Motor neuron (in vitro differentiated cells): ENCODE measurements around the gene CILP2. TPM values are rescaled to one million over a fixed set of nuclear protein-coding genes. Genes with fewer than 3 reads are reported as not detected.

Experiments
- ATAC-seq, 8 experiments: fragments of 200-7000 bp; cut with Tn5 transposase; replicated peaks in 6 of 8; 2 replicates each; pipeline ENCODE4 v1.8.0; 2021; ENCODE audit warnings: mild to moderate bottlenecking in 8 of 8, moderate library complexity in 8 of 8
- H3K27ac ChIP-seq, 2 donors: fragments of 250-450 bp; sonication (Bioruptor Pico); 2 replicates each; pipeline ENCODE4 v1.9.0; 2021; ENCODE audit warnings: antibody characterized with exemption in 2 of 2, mild to moderate bottlenecking in 2 of 2, moderate library complexity in 1 of 2
- H3K4me1 ChIP-seq, 2 donors: fragments of 250-450 bp; sonication (Bioruptor Pico); replicated peaks in 1 of 2; 2 replicates each; pipeline ENCODE4 v1.6.1; 2021; ENCODE audit warnings: antibody characterized with exemption in 2 of 2, mild to moderate bottlenecking in 2 of 2, moderate library complexity in 1 of 2
- H3K4me3 ChIP-seq, 5 donors: fragments of 250-450 bp; sonication (Bioruptor Pico); 2 replicates each; pipeline ENCODE4 v1.9.0; 2021; ENCODE audit warnings: antibody characterized with exemption in 5 of 5, mild to moderate bottlenecking in 5 of 5, moderate library complexity in 4 of 5
- WGBS, 10 experiments: fragments of 450-650 bp; shearing (Covaris generic); methylation state at CpG; one replicate each; pipeline ENCODE4 v1.0.0; 2022; 5-methylcytosine and 5-hydroxymethylcytosine counted together
- in situ Hi-C, 9 experiments: fragments of 400-800 bp; cut with MboI; loops; one replicate each; pipeline ENCODE4 v1.15.0; 2021; ENCODE audit warnings: low sequenced_read_pairs in 9 of 9, low pct_unique_long_range_greater_than_20kb in 2 of 9; ENCODE audit not compliant: unreplicated experiment in 9 of 9
- total RNA-seq, 8 experiments: library from RNA; unstranded; fragments of 300-600 nt; gene quantifications; 2 replicates each; pipeline versions ENCODE4 v1.2.3 to v1.2.4, GENCODE V29; 2022

The CILP2 gene
- total RNA-seq, 8 experiments from 2014 or later = 0.37 to 1.5 (median 0.90) TPM

DNA sequence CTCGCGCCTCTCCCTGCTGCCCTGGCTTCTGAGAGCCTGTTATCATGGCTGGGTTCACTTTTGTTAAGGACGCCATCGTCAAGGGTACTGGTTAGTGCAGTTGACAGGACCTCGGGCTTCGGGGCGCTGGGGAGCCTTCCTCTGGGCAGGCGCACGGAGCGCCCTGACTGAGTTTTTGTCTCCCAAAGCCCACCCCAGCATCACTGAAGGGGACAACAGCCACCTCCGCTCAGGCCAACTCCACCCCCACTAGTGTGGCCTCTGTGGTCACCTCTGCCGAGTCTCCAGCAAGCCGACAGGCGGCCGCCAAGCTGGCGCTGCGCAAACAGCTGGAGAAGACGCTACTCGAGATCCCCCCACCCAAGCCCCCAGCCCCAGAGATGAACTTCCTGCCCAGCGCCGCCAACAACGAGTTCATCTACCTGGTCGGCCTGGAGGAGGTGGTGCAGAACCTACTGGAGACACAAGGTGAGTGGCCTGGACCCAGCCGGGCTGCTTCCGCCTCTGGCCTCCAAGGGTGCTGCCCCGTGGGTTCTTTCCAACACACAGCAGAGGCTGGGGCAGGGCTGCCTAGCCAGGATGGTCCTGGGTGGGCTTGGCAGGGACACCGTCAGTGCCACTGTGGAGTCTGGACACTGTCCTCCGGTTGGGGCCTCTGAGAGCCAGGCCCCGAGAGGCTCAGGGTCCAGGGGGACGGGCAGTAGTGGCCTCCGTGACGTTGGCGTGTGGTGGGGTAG lies 39.6 kb upstream of the CILP2 start:
- WGBS, 10 experiments = 91 to 100% (median 93%) methylated on average over 4 to 6 of the region's 33 CpGs; no CpG with 5 or more reads in 6 of the 10 experiments

DNA sequence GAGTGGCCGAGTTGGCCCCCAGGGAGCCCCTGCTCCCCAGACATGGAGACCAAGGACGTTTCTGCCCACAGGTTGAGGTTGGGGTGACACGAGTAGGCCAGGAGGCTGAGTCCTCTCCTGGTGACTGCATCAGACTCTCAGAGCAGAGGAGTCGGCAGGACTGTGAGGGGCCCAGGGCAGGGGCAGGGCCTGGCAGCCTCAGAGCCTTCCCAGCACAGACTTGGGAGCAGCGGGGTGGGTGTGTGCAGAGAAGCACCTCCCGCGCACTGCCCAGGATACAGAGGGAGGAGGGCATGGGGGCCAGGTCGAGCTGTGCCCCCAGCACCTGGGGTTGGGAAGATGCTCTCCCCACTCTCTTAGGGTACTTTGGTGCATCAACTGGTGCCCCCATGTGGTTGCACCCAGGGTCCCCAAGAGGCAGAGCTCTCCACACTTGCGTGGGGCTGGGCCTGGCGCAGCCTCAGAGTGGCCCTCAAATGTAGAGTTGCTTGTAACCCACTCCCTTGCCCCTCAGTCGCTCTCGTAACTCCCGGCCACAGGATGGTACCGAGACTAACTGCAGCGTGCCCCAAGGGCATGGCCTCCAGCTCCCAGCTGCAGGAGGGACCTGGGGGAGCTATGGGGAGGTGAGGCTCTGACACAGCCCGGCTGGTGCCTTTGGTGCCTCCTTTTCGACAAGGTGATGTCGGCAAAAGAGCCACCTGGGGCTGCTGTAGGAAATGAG lies 38.6 kb upstream of the CILP2 start:
- Histone ChIP-seq H3K27ac (no peak overlapping the region), H3K4me1 (no peaks in the 10 kb centered on the region), H3K4me3 (no peak overlapping the region)
- WGBS, 10 experiments = 50 to 100% (median 80%) methylated on average over 1 to 7 of the region's 18 CpGs; no CpG with 5 or more reads in 5 of the 10 experiments
- in situ Hi-C loops = loop anchor here in 7 of 9 experiments (10.0 to 25.0 kb wide), 7 partner anchors 112 to 362 kb away; partner anchors contain the start of genes MEF2B (in 1 of the 7) and TMEM161A (in 1 of the 7)
- ATAC-seq = peak in 4 of 8 experiments; percentile 16 to 35 (median 22)

More for the DNA sequence above, 39.6 kb upstream of the CILP2 start:
- ATAC-seq = no peak
- Histone ChIP-seq H3K4me1 (no peaks in the 10 kb centered on the region), H3K27ac (no peak overlapping the region), H3K4me3 (no peak overlapping the region)
- in situ Hi-C loops = loop anchor here in 7 of 9 experiments (10.0 to 25.0 kb wide), 7 partner anchors 111 to 361 kb away; partner anchors contain the start of genes MEF2B (in 1 of the 7) and TMEM161A (in 1 of the 7)

DNA sequence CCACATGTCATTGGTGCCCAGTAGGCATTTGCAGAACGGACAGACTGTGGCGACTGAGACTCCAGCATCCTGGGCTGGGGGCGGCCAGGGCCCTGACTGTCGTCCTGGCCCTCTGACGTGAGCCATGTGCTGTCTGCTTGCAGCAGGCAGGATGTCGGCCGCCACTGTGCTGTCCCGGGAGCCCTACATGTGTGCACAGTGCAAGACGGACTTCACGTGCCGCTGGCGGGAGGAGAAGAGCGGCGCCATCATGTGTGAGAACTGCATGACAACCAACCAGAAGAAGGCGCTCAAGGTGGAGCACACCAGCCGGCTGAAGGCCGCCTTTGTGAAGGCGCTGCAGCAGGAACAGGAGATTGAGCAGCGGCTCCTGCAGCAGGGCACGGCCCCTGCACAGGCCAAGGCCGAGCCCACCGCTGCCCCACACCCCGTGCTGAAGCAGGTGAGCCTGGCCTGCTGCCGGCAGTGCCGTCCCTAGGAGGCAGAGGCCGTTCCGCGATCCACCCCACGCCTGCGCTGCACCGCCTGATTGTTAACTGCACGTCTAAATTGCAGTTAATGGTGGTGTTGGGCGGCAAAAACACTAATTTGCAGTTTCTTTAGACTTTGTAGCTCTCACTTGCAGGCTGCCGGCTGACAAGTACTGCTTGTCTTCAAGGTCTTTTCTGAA lies 37.0 kb upstream of the CILP2 start:
- in situ Hi-C loops = no loop called here
- Histone ChIP-seq H3K4me3 (no peak overlapping the region), H3K4me1 (no peaks in the 10 kb centered on the region), H3K27ac (no peak overlapping the region)
- peak in 2 of 8 experiments; percentile 14 to 21 for ATAC-seq
- 76 to 100% (median 94%) methylated on average over 1 to 6 of the region's 34 CpGs; no CpG with 5 or more reads in 3 of the 10 experiments for WGBS, 10 experiments

DNA sequence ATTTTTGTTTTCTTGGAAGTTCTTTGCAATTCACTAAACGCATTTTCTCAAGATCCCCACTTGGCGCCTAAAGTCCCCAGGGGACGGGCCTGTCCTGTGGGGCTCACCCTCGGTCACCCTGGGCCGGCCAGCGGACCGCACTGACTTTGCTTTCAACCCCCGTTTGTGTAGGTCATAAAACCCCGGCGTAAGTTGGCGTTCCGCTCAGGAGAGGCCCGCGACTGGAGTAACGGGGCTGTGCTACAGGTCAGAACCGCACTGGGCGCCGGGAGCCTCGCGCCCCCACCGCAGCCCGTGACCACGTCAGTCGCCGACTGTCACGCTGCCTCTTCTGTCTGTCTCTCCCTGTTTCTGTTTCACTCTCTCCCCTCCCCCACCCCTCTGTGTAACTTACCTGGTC lies 36.3 kb upstream of the CILP2 start:
- no peak for ATAC-seq
- no peaks in the 10 kb centered on the region for H3K4me1 ChIP-seq
- in situ Hi-C loops = no loop called here
- 93 to 100% (median 96%) methylated on average over 2 to 18 of the region's 26 CpGs; no CpG with 5 or more reads in 4 of the 10 experiments for WGBS, 10 experiments
- no peak overlapping the region for H3K27ac ChIP-seq
- H3K4me3 ChIP-seq = no peak overlapping the region

DNA sequence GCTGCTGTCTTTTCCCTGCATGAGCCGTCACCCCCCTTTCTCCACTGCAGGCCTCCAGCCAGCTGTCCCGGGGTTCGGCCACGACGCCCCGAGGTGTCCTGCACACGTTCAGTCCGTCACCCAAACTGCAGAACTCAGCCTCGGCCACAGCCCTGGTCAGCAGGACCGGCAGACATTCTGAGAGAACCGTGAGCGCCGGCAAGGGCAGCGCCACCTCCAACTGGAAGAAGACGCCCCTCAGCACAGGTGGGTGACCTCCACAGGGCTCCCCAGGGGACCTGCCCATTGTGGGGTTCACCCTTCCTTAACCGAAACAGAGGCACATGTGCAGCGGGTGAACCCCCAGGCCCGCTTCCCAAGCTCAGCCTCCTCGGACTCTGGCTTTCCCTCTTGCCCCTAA lies 35.8 kb upstream of the CILP2 start:
- Histone ChIP-seq H3K27ac (no peak overlapping the region), H3K4me1 (no peaks in the 10 kb centered on the region), H3K4me3 (no peak overlapping the region)
- ATAC-seq = no peak
- in situ Hi-C loops = no loop called here
- WGBS, 10 experiments = 80 to 100% (median 95%) methylated on average over 1 to 8 of the region's 19 CpGs; no CpG with 5 or more reads in 4 of the 10 experiments

DNA sequence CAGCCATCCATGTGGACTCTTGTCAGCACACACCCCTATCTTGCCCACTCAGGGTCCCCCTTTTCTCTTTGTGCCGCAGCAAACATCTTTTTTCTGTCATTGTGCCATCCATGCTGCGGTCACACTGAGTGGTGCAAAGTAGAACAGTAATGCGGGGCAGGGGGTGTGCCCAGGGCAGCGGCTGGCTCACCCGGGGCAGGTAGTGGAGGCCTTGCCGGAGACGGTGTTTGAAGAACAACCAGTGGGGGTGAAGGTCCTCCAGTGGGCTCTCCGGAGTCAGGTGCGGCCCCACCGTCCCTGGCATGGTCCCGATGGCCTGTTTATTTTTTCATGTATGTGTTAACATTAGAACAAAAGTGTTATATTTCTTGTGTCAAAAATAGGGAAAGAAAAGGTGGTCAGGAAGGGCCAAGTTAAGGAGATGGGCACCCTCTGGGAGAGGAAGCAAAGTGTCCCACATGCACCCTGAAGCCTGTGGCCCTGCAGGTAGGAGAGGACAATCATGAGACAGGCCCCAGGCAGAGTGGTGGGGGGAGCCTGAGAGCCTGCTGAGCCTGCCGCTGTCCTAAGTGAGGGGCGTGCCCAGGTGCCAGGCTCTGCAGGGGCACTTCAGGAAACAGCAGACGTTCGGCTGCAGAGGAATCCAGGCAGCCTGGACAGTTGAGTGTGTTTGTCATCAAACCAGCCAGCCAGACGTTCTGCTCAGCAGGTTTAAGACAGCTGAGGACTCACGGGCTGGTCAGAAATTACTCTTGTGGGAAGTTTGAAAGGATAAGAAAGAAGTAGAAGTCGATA lies 35.1 kb upstream of the CILP2 start:
- WGBS, 10 experiments = 57 to 100% (median 94%) methylated on average over 1 to 8 of the region's 18 CpGs
- H3K27ac ChIP-seq = no peak overlapping the region
- ATAC-seq = no peak

DNA sequence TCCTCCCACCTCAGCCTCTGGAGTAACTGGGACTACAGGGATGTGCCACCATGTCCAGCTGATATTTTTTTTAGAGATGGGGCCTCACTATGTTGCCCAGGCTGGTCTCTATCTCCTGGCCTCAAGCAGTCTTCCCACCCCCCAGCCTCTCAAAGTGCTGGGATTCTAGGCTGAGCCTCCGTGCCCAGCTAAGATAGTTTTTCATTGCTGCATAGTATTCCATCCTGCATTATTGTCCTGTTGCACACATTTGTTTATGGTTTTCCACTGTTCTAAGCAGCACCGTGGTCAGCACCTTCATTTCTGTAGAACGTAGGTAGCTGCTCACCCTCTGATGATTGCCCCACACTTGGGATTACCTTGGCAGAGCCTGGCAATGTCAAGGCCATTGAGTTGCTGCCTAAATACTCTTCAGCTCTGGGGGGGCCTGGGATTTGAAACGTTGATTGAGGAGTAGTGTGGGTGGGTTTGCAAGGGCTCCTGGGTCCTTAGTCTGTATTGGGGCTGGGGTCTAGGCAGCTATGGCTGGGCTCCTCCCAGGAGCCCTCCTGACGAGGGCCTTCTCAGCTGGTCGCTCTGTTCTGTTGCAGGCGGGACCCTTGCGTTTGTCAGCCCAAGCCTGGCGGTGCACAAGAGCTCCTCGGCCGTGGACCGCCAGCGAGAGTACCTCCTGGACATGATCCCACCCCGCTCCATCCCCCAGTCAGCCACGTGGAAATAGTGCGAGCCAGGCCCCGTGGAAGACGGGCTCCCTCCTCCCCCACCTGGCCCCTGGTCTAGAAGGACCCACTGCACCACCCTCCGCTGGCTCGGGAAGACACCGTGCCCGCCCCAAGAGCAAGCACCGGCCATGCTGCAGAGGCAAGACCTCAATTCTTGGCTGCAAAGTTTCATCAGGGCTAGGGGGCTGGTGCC lies 33.1 kb upstream of the CILP2 start:
- no peak overlapping the region for H3K27ac ChIP-seq
- no peak overlapping the region for H3K4me3 ChIP-seq
- no peak for ATAC-seq
- WGBS, 10 experiments = 60 to 100% (median 90%) methylated on average over 1 to 11 of the region's 23 CpGs; no CpG with 5 or more reads in 3 of the 10 experiments
- in situ Hi-C loops = no loop called here
- H3K4me1 ChIP-seq = peaks cover 0 to 12% of the 10 kb centered on the region in 2 donors

More for the DNA sequence above, 35.1 kb upstream of the CILP2 start:
- in situ Hi-C loops = no loop called here
- no peaks in the 10 kb centered on the region for H3K4me1 ChIP-seq
- no peak overlapping the region for H3K4me3 ChIP-seq

DNA sequence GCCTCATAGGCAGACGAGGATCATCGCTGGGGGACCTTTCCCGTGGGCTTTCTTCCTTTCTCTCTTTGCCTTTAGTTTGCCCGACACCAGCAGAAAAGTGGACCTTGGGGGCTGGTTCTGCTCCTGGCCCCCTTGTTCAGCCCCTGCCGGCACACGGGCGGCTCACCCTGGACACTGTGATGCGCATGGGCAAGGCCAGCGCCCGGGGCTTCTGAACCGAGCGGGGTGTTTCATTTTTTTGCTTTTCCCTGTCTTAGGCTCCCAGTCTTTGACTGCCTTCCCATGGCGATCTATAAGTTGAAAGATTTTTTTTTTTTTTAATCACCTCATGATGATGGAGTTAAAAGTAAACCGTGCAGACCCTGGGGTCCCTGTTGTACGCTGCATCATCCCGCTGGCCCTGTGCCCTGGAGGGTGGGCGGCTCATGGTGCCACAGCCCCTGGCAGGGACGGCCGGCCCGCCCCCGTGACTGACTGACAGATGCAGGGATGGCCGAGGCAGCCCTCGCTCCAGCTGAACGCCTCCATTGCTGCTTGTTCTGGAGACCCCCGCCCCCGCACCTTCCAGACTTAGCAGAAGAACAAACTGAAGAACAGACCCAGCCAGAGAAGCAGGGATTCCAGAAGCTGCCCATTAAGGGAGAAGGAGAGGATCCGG lies 32.3 kb upstream of the CILP2 start:
- H3K4me1 ChIP-seq = peaks cover 0 to 12% of the 10 kb centered on the region in 2 donors
- peak in 2 of 8 experiments; percentile 14 to 45 for ATAC-seq
- WGBS, 10 experiments = 53 to 100% (median 83%) methylated on average over 1 to 13 of the region's 27 CpGs; no CpG with 5 or more reads in 1 of the 10 experiments

DNA sequence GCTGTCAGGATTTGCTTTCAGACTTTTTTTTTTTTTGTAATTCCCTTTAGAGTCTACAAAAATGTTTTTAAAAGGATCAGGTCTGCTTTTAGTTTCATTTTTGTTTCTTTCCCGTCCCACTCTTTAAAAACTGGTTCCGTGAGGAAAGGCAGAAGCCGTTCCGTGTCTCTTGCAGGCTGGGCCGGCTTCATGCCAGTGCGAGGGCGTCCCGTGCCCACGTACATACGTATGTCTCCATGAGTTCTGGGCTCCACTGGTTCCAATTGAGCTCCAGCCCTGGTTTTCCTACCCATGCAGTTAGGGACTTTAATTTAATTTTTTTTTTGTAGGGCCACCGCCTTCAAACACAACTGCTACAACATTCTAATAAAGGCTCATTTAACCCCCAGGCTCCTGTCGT lies 31.5 kb upstream of the CILP2 start:
- no peak overlapping the region for H3K27ac ChIP-seq

More for the DNA sequence above, 32.3 kb upstream of the CILP2 start:
- in situ Hi-C loops = no loop called here
- Histone ChIP-seq H3K27ac (no peak overlapping the region), H3K4me3 (no peak overlapping the region)

DNA sequence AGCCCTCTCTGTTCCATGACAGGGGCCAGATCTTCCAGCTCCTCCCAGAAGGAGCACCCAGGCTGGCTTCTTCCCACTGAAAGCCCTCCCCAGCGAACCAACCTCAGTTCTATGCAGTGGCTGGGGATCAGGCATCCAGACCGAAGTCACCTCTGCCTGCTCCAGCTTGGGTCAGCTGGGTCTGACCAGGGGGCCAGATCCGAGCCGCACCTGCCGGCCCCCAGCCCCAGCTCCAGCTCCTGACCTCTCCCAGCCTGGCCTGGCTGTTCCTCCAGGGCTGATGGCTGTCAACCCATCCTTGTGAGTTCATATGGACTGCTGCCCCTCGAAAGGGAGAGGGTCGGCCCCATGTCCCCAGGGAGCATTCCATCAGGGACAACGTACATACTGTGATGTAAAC lies 30.7 kb upstream of the CILP2 start:
- in situ Hi-C loops = no loop called here
- WGBS, 10 experiments = 73 to 100% (median 92%) methylated on average over 2 of the region's 8 CpGs; no CpG with 5 or more reads in 7 of the 10 experiments
- peak overlapping the region in 1 of 2 donors; percentile 12 for H3K27ac ChIP-seq

More for the DNA sequence above, 31.5 kb upstream of the CILP2 start:
- H3K4me1 ChIP-seq = peaks cover 0 to 12% of the 10 kb centered on the region in 2 donors
- in situ Hi-C loops = no loop called here
- ATAC-seq = no peak
- WGBS, 10 experiments = 82 to 100% (median 96%) methylated on average over 1 to 12 of the region's 12 CpGs
- no peak overlapping the region for H3K4me3 ChIP-seq

DNA sequence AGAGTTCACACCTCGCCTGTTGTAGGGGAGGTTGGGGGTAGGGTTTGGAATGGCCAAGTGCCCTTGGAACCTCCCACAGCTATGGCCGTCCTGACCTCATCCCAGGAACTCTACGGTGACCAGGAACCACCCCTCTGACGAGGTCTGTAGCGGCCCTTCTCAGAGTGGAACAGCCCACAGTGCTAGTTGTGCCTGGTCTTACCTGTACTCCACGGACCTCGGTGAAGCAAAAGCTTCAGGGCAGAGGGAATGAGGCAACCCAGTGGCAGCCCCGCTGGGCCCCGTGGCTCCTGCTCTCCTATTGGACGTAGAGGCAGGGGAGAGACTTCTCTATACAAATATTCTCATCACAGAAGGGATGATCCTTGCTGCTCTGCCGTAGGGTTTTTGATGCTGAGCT lies 29.8 kb upstream of the CILP2 start:
- in situ Hi-C loops = no loop called here
- 43 to 97% (median 78%) methylated on average over 1 to 6 of the region's 11 CpGs; no CpG with 5 or more reads in 6 of the 10 experiments for WGBS, 10 experiments
- ATAC-seq = peak in 5 of 8 experiments; percentile 9 to 35 (median 19)
- peaks cover 0 to 12% of the 10 kb centered on the region in 2 donors for H3K4me1 ChIP-seq
- H3K27ac ChIP-seq = no peak overlapping the region
- H3K4me3 ChIP-seq = no peak overlapping the region

More for the DNA sequence above, 30.7 kb upstream of the CILP2 start:
- Histone ChIP-seq H3K4me1 (peaks cover 0 to 12% of the 10 kb centered on the region in 2 donors), H3K4me3 (no peak overlapping the region)
- ATAC-seq = peak in 2 of 8 experiments; percentile 8 to 11
